D721Med (cell line): ENCODE data around the gene NCS1.

Experiments used
- DNase-seq: peaks from one replicate; pipeline ENCODE4 v3.0.0; 2011; ENCODE audit warnings: low spot score; ENCODE audit not compliant: insufficient read length
- FAIRE-seq: peaks from 2 replicates; lab custom pipeline; 2011; peaks lifted over from hg19 to GRCh38; lab: Jason Lieb, UNC
- CTCF ChIP-seq: IDR thresholded peaks from 2 replicates; pipeline ENCODE4 v1.5.1; 2012; ENCODE audit warnings: mild to moderate bottlenecking, control low read depth; ENCODE audit not compliant: insufficient read depth; ENCODE audit errors: missing control alignments

NCS1 gene

GRCh38 chr9:130242270-130243014 is 70.2 kb downstream of the NCS1 start:
- FAIRE-seq (no peak), DNase-seq (no peak)
- TF ChIP-seq CTCF: no peak

GRCh38 chr9:130243015-130243881 is 71.0 kb downstream of the NCS1 start:
- peak; percentile 89 for TF ChIP-seq CTCF
- peak; percentile 76 for DNase-seq
- no peak for FAIRE-seq

GRCh38 chr9:130243882-130244170 is 71.6 kb downstream of the NCS1 start:
- TF ChIP-seq CTCF: no peak
- no peak for FAIRE-seq
- DNase-seq: no peak

- FAIRE-seq (no peak), DNase-seq (no peak)
- no peak for TF ChIP-seq CTCF
These were observed 72.5 kb downstream of the NCS1 start for GRCh38 chr9:130244548-130245165.

GRCh38 chr9:130245474-130245873 is 73.3 kb downstream of the NCS1 start:
- DNase-seq (no peak), FAIRE-seq (no peak)
- TF ChIP-seq CTCF: no peak

GRCh38 chr9:130246126-130246525 is 73.9 kb downstream of the NCS1 start:
- TF ChIP-seq CTCF: no peak
- FAIRE-seq: no peak
- no peak for DNase-seq
